H1 (cell line): ENCODE data around the gene MAPK14. TPM values are rescaled to one million over a fixed set of nuclear protein-coding genes. Genes with fewer than 3 reads are reported as not detected.

Experiments used
- CTCF ChIA-PET: fragments of 300-600 bp; sonication (Branson Sonifier 250); formaldehyde crosslinking; loops from one replicate; lab custom pipeline; 2021; ENCODE audit not compliant: partially characterized antibody; lab: Charles Lee
- POLR2A ChIA-PET: fragments of 300-600 bp; sonication (Branson Sonifier 250); formaldehyde crosslinking; loops from one replicate; lab custom pipeline; 2021; ENCODE audit warnings: inconsistent platforms; ENCODE audit not compliant: partially characterized antibody; lab: Charles Lee
- DNase-seq, 2 experiments: peaks; one replicate each; pipeline versions ENCODE4 v3.0.0 to v3.0.0-alpha.2; 2010 to 2022; ENCODE audit warnings: low spot score in 2 of 2, low read depth in 1 of 2, mixed read lengths in 1 of 2
- FAIRE-seq: peaks from 2 replicates; lab custom pipeline; 2011; peaks lifted over from hg19 to GRCh38; lab: Jason Lieb, UNC
- H2AFZ ChIP-seq: 2 replicates; pipeline ENCODE4 v1.8.1; 2012; ENCODE audit warnings: low read length, inconsistent platforms
- H2AK5ac ChIP-seq: 2 replicates; pipeline ENCODE4 v1.6.1; 2013; ENCODE audit warnings: low read depth, low read length
- H2BK120ac ChIP-seq: replicated peaks from 2 replicates; pipeline ENCODE3; 2013; ENCODE audit warnings: low read depth, low read length, inconsistent platforms
- H2BK12ac ChIP-seq: 2 replicates; pipeline ENCODE4 v1.6.1; 2013; ENCODE audit warnings: low read depth, low read length
- H2BK15ac ChIP-seq: 2 replicates; pipeline ENCODE4 v1.6.1; 2013; ENCODE audit warnings: low read length
- H2BK20ac ChIP-seq: 2 replicates; pipeline ENCODE4 v1.6.1; 2013; ENCODE audit warnings: low read length
- H2BK5ac ChIP-seq: 2 replicates; pipeline ENCODE4 v1.6.1; 2013; ENCODE audit warnings: low read depth, low read length
- H3K14ac ChIP-seq: 2 replicates; pipeline ENCODE4 v1.6.1; 2013; ENCODE audit warnings: inconsistent platforms; ENCODE audit not compliant: insufficient read length
- H3K18ac ChIP-seq: 2 replicates; pipeline ENCODE4 v1.6.1; 2013; ENCODE audit warnings: low read length; ENCODE audit errors: extremely low read depth
- H3K23ac ChIP-seq: 2 replicates; pipeline ENCODE4 v1.6.1; 2013; ENCODE audit warnings: inconsistent platforms; ENCODE audit not compliant: insufficient read length
- H3K23me2 ChIP-seq: 2 replicates; pipeline ENCODE4 v1.6.1; 2013; ENCODE audit warnings: low read depth, low read length
- H3K27ac ChIP-seq: 2 replicates; pipeline ENCODE4 v1.6.1; 2011; ENCODE audit warnings: low read depth, low read length, inconsistent platforms
- H3K27me3 ChIP-seq, 4 experiments: replicated peaks in 1 of 4; 1 replicate in 1 of 4; 2 replicates in 3 of 4; pipeline versions ENCODE4 v1.6.1 to v1.8.1; 2011 to 2013; ENCODE audit warnings: low read length in 3 of 4, mild to moderate bottlenecking in 3 of 4, inconsistent platforms in 2 of 4, mixed read lengths in 2 of 4, moderate library complexity in 1 of 4; ENCODE audit not compliant: control insufficient read depth in 3 of 4, insufficient read depth in 3 of 4; ENCODE audit errors: extremely low read depth in 1 of 4
- H3K36me3 ChIP-seq, 4 experiments: 2 replicates each; pipeline versions ENCODE4 v1.6.1 to v1.8.1; 2011 to 2013; ENCODE audit warnings: mild to moderate bottlenecking in 4 of 4, low read length in 3 of 4, moderate library complexity in 2 of 4, control low read depth in 1 of 4, inconsistent platforms in 1 of 4; ENCODE audit not compliant: insufficient read depth in 4 of 4, control insufficient read depth in 2 of 4
- H3K4ac ChIP-seq: replicated peaks from 2 replicates; pipeline ENCODE3; 2013; ENCODE audit warnings: low read length, low read depth, mixed read lengths, inconsistent platforms; ENCODE audit not compliant: insufficient read length
- H3K4me1 ChIP-seq, 4 experiments: replicated peaks in 1 of 4; 1 replicate in 1 of 4; 2 replicates in 3 of 4; pipeline versions ENCODE4 v1.6.1 to v1.8.1; 2011 to 2013; ENCODE audit warnings: low read length in 3 of 4, inconsistent platforms in 2 of 4, mixed read lengths in 1 of 4; ENCODE audit not compliant: insufficient read depth in 4 of 4, control insufficient read depth in 3 of 4
- H3K4me2 ChIP-seq, 2 experiments: 2 replicates each; pipeline versions ENCODE4 v1.6.1 to v1.8.1; 2011 to 2013; ENCODE audit warnings: low read depth in 2 of 2, low read length in 2 of 2, control low read depth in 1 of 2, inconsistent platforms in 1 of 2, mild to moderate bottlenecking in 1 of 2; ENCODE audit not compliant: insufficient read depth in 1 of 2
- H3K4me3 ChIP-seq, 4 experiments: fragments of 200-600, 300-600 bp in 1 of 4; sonication (generic), shearing (Covaris generic), sonication (Bioruptor Twin) in 1 of 4; 2 replicates each; pipeline versions ENCODE4 v1.5.1 to v1.8.1; 2011 to 2016; ENCODE audit warnings: low read length in 4 of 4, low read depth in 3 of 4, control low read depth in 2 of 4, inconsistent platforms in 2 of 4, mild to moderate bottlenecking in 2 of 4, mixed read lengths in 1 of 4, moderate library complexity in 1 of 4; ENCODE audit not compliant: insufficient read depth in 2 of 4; ENCODE audit errors: extremely low read depth in 1 of 4
- H3K56ac ChIP-seq: replicated peaks from 2 replicates; pipeline ENCODE3; 2013; ENCODE audit warnings: low read depth, mild to moderate bottlenecking, mixed read lengths, low read length, inconsistent platforms; ENCODE audit not compliant: insufficient read length
- H3K79me1 ChIP-seq: 2 replicates; pipeline ENCODE4 v1.6.1; 2013; ENCODE audit warnings: low read depth, low read length, control low read depth
- H3K79me2 ChIP-seq, 2 experiments: 2 replicates each; pipeline versions ENCODE4 v1.6.1 to v1.8.1; 2012 to 2013; ENCODE audit warnings: low read length in 2 of 2, mild to moderate bottlenecking in 2 of 2, inconsistent platforms in 1 of 2; ENCODE audit not compliant: insufficient read depth in 2 of 2, control insufficient read depth in 1 of 2
- H3K9ac ChIP-seq, 4 experiments: replicated peaks in 1 of 4; 1 replicate in 1 of 4; 2 replicates in 3 of 4; pipeline versions ENCODE4 v1.6.1 to v1.8.1; 2011 to 2013; ENCODE audit warnings: low read depth in 3 of 4, low read length in 3 of 4, control low read depth in 2 of 4, mild to moderate bottlenecking in 2 of 4, moderate library complexity in 2 of 4, inconsistent platforms in 1 of 4; ENCODE audit errors: extremely low read depth in 1 of 4
- H3K9me3 ChIP-seq, 2 experiments: 2 replicates each; pipeline versions ENCODE4 v1.6.1 to v1.8.1; 2012 to 2013; ENCODE audit warnings: mild to moderate bottlenecking in 2 of 2, moderate library complexity in 2 of 2, control low read depth in 1 of 2, inconsistent platforms in 1 of 2, low read depth in 1 of 2, low read length in 1 of 2, mixed read lengths in 1 of 2; ENCODE audit not compliant: insufficient read depth in 2 of 2
- H4K20me1 ChIP-seq, 2 experiments: replicated peaks in 1 of 2; 2 replicates each; pipeline versions ENCODE3 to v1.8.1; 2011 to 2013; ENCODE audit warnings: inconsistent platforms in 2 of 2, low read length in 2 of 2, mild to moderate bottlenecking in 1 of 2; ENCODE audit not compliant: insufficient read depth in 2 of 2, control insufficient read depth in 1 of 2
- H4K5ac ChIP-seq: 2 replicates; pipeline ENCODE4 v1.6.1; 2013; ENCODE audit warnings: low read length, low read depth, mixed read lengths, inconsistent platforms; ENCODE audit not compliant: insufficient read length
- H4K8ac ChIP-seq: 2 replicates; pipeline ENCODE4 v1.8.0; 2013; ENCODE audit warnings: mild to moderate bottlenecking, moderate library complexity, low read length, inconsistent platforms; ENCODE audit not compliant: insufficient read depth; ENCODE audit errors: extremely low read depth
- H4K91ac ChIP-seq: replicated peaks from 2 replicates; pipeline ENCODE3; 2013; ENCODE audit warnings: low read length, mixed read lengths, inconsistent platforms; ENCODE audit not compliant: insufficient read length
- BRCA1 ChIP-seq: IDR thresholded peaks from 2 replicates; pipeline ENCODE4 v1.6.1; 2012; ENCODE audit warnings: low read depth, low read length, improper control_type of control experiment
- CEBPB ChIP-seq: IDR thresholded peaks from 2 replicates; pipeline ENCODE4 v1.6.1; 2012; ENCODE audit warnings: low read depth, low read length
- CHD2 ChIP-seq: IDR thresholded peaks from 2 replicates; pipeline ENCODE4 v1.6.1; 2012; ENCODE audit warnings: low read length, improper control_type of control experiment
- CTBP2 ChIP-seq: IDR thresholded peaks from 2 replicates; pipeline ENCODE4 v1.7.0; 2011; ENCODE audit warnings: borderline replicate concordance, mild to moderate bottlenecking, moderate library complexity, mixed read lengths, low read length; ENCODE audit not compliant: insufficient read depth, insufficient read length
- EGR1 ChIP-seq: IDR thresholded peaks from 2 replicates; pipeline ENCODE4 v1.6.1; 2011; ENCODE audit warnings: low read depth, low read length, borderline replicate concordance
- EZH2 ChIP-seq: fragments of 200-600 bp; sonication (generic); IDR thresholded peaks from 2 replicates; pipeline ENCODE4 v1.7.1; 2012; ENCODE audit warnings: low read depth, mild to moderate bottlenecking, moderate library complexity, low read length, inconsistent platforms; ENCODE audit not compliant: severe bottlenecking
- HDAC2 ChIP-seq, 2 experiments: fragments of 300-600 bp in 1 of 2; sonication (generic) in 1 of 2; IDR thresholded peaks; 2 replicates each; pipeline ENCODE4 v1.6.1; 2011 to 2012; ENCODE audit warnings: low read depth in 2 of 2, low read length in 2 of 2, mild to moderate bottlenecking in 2 of 2, moderate library complexity in 2 of 2, borderline replicate concordance in 1 of 2, inconsistent platforms in 1 of 2
- MAFK ChIP-seq: IDR thresholded peaks from 2 replicates; pipeline ENCODE4 v1.6.1; 2012; ENCODE audit warnings: low read depth, mild to moderate bottlenecking, improper control_type of control experiment, low read length
- NANOG ChIP-seq: IDR thresholded peaks from 2 replicates; pipeline ENCODE4 v1.6.1; 2011; ENCODE audit warnings: low read length, low read depth, mild to moderate bottlenecking, inconsistent platforms; ENCODE audit not compliant: insufficient read depth, poor library complexity, severe bottlenecking
- POLR2A ChIP-seq, 2 experiments: IDR thresholded peaks; 1 replicate in 1 of 2; 2 replicates in 1 of 2; pipeline ENCODE4 v1.6.1; 2011; ENCODE audit warnings: low read depth in 2 of 2, low read length in 2 of 2, mild to moderate bottlenecking in 2 of 2; ENCODE audit errors: control extremely low read depth in 1 of 2
- SIN3A ChIP-seq, 2 experiments: IDR thresholded peaks in 1 of 2; conservative IDR thresholded peaks in 1 of 2; 2 replicates each; pipeline ENCODE4 v1.6.1; 2011 to 2012; ENCODE audit warnings: low read length in 2 of 2, improper control_type of control experiment in 1 of 2, low read depth in 1 of 2, mild to moderate bottlenecking in 1 of 2
- SRF ChIP-seq: IDR thresholded peaks from 2 replicates; pipeline ENCODE4 v1.6.1; 2011; ENCODE audit warnings: mild to moderate bottlenecking, low read depth, low read length, moderate library complexity
- TAF1 ChIP-seq: IDR thresholded peaks from 2 replicates; pipeline ENCODE4 v1.6.1; 2011; ENCODE audit warnings: mild to moderate bottlenecking, low read depth, low read length
- TBP ChIP-seq: IDR thresholded peaks from 2 replicates; pipeline ENCODE4 v1.6.1; 2011; ENCODE audit warnings: low read depth, low read length, improper control_type of control experiment
- TCF12 ChIP-seq: IDR thresholded peaks from 2 replicates; pipeline ENCODE4 v1.6.1; 2011; ENCODE audit warnings: low read depth, mild to moderate bottlenecking, low read length
- WGBS, 2 experiments: shearing (Covaris generic) in 1 of 2; methylation state at CpG; one replicate each; pipeline versions ENCODE4 v1.1.6 to v1.1.7; 2013 to 2015; ENCODE audit warnings: low lambda C conversion rate in 2 of 2, mixed read lengths in 2 of 2, inconsistent platforms in 1 of 2, low coverage in 1 of 2, missing lambda C conversion rate in 1 of 2; ENCODE audit not compliant: insufficient replicate concordance in 2 of 2, insufficient coverage in 1 of 2, insufficient read length in 1 of 2; ENCODE audit errors: extremely low coverage in 1 of 2, missing lambda C conversion rate in 1 of 2; 5-methylcytosine and 5-hydroxymethylcytosine counted together
- polyA plus RNA-seq, 7 experiments: library from polyadenylated mRNA; depleted of rRNA in 3 of 7; stranded (reverse) in 5 of 7; unstranded in 2 of 7; fragments of >200 nt in 5 of 7; fragments of 200-250 nt in 2 of 7; gene quantifications; 1 replicate in 5 of 7; 2 replicates in 1 of 7; 4 replicates in 1 of 7; pipeline versions ENCODE4 v1.2.1 to v1.2.3, GENCODE V29; 2011 to 2013; ENCODE audit warnings: missing spikeins in 2 of 7, mixed read lengths in 2 of 7
- total RNA-seq: library from RNA; stranded (reverse); fragmentation: NEBNext Ultra II Directional; extraction: Animal tissue kit (Norgen Biotek cat#: 25700); gene quantifications from 2 replicates; pipeline ENCODE4 v1.2.1, GENCODE V29; 2021

The MAPK14 gene
- total and polyA plus RNA-seq, 2 of the 8 experiments (the other 6 are each of a cell fraction or from before 2014, with no cell fraction given): 18.1 to 39.3 TPM

- no peak overlapping the region for H2AK5ac ChIP-seq
- H4K20me1 ChIP-seq: peaks cover 0 to 4% of the 10 kb centered on the region in 2 experiments
- no peak overlapping the region for H3K27ac ChIP-seq
- no peak overlapping the region for H2BK120ac ChIP-seq
- H2BK20ac ChIP-seq: no peak overlapping the region
- no peak overlapping the region for H3K9ac ChIP-seq
- H2BK15ac ChIP-seq: no peak overlapping the region
- peaks cover 4% of the 10 kb centered on the region; the same call in 1 of the 2 replicates for H3K23me2 ChIP-seq
- CTCF ChIA-PET: interaction anchor here (0.6 to 1.4 kb wide), 3 partner anchors 28 to 1852 kb away, joined by 3 to 7 read pairs (median 6); no protein-coding TSS in a partner anchor
- no peak overlapping the region for H4K8ac ChIP-seq
- H3K79me2 ChIP-seq: peaks cover 0 to 23% of the 10 kb centered on the region in 2 experiments; a peak in 2 of 4 replicates
- peak overlapping the region; percentile 79 for H3K56ac ChIP-seq
- WGBS, 2 experiments: 89% methylated on average over 2 of the region's 2 CpGs; no CpG with 5 or more reads in 1 of the 2 experiments
- FAIRE-seq (no peak), DNase-seq (no peak)
- no peak overlapping the region for H3K14ac ChIP-seq
- no peak overlapping the region for H4K91ac ChIP-seq
- no peaks in the 10 kb centered on the region for H3K9me3 ChIP-seq
- H4K5ac ChIP-seq: no peak overlapping the region
- H2BK12ac ChIP-seq: no peak overlapping the region
- no peak overlapping the region for H3K4me2 ChIP-seq
- no peak overlapping the region for H3K4ac ChIP-seq
- no peaks in the 10 kb centered on the region; the same call in 1 of the 2 replicates for H3K79me1 ChIP-seq
- POLR2A ChIA-PET: interaction anchor here (1.0 kb wide), 1 partner anchor 206 kb away, joined by 3 read pairs; no protein-coding TSS in a partner anchor
- no peak overlapping the region for H3K4me3 ChIP-seq
- no peaks in the 10 kb centered on the region for H3K36me3 ChIP-seq
- H3K27me3 ChIP-seq: no peaks in the 10 kb centered on the region
- H3K4me1 ChIP-seq: no peaks in the 10 kb centered on the region
- H3K23ac ChIP-seq: no peak overlapping the region
- TF ChIP-seq SRF: no peak
- no peak for TF ChIP-seq CHD2
- TF ChIP-seq BRCA1: no peak
- TF ChIP-seq MAFK: no peak
- TF ChIP-seq CTBP2: no peak
- TF ChIP-seq TAF1: no peak
- TF ChIP-seq TCF12: no peak
- TF ChIP-seq TBP: no peak
- no peak for TF ChIP-seq EZH2
- TF ChIP-seq HDAC2 (IDR thresholded peaks at IDR 0.05; ENCODE audit: borderline replicate concordance in 1 of 2, low read depth in 2 of 2, low read length in 2 of 2): no peak
- TF ChIP-seq POLR2A (IDR thresholded peaks at IDR 0.05; ENCODE audit: control extremely low read depth in 1 of 2, low read depth in 2 of 2, low read length in 2 of 2): no peak
- TF ChIP-seq CEBPB: no peak
- TF ChIP-seq EGR1: no peak
- TF ChIP-seq NANOG: no peak
- TF ChIP-seq SIN3A (conservative IDR thresholded peaks at IDR 0.05 in 1 of 2, IDR thresholded peaks at IDR 0.05 in 1 of 2; ENCODE audit: low read depth in 1 of 2, low read length in 2 of 2): no peak
- no peak overlapping the region for H2BK5ac ChIP-seq
- no peak overlapping the region for H2AFZ ChIP-seq
- H3K18ac ChIP-seq: no peak overlapping the region
Measured at GRCh38 chr6:36066817-36067216, 39.2 kb downstream of the MAPK14 start.
